Activated CD8-positive, alpha-beta memory T cell treated with anti-CD3 and anti-CD28 coated beads, Interleukin-2, amount 50 U/mL, for 1 hour (primary cell): ENCODE results near the gene ZNF519.

Experiments
- DNase-seq: peaks from one replicate; pipeline ENCODE4 v3.0.0-alpha.2; 2020; ENCODE audit errors: extremely low read depth

ZNF519 gene

GRCh38 chr18:14098428-14098827 is 33.8 kb downstream of the ZNF519 start:
- DNase-seq = no peak

GRCh38 chr18:14097761-14098160 is 34.5 kb downstream of the ZNF519 start:
- DNase-seq = no peak

- no peak for DNase-seq
Observed at GRCh38 chr18:14093307-14093915, 38.8 kb downstream of the ZNF519 start.

GRCh38 chr18:14092625-14093306 is 39.5 kb downstream of the ZNF519 start:
- no peak for DNase-seq

GRCh38 chr18:14089781-14090180 is 42.5 kb downstream of the ZNF519 start:
- DNase-seq = no peak

GRCh38 chr18:14089191-14089590 is 43.0 kb downstream of the ZNF519 start:
- no peak for DNase-seq

GRCh38 chr18:14086458-14087231 is 45.6 kb downstream of the ZNF519 start:
- no peak for DNase-seq

GRCh38 chr18:14085770-14086457 is 46.3 kb downstream of the ZNF519 start:
- no peak for DNase-seq

- no peak for DNase-seq
Observed at GRCh38 chr18:14075196-14075595, 57.0 kb downstream of the ZNF519 start.

- DNase-seq = no peak
Observed at GRCh38 chr18:14074187-14074586, 58.0 kb downstream of the ZNF519 start.

- DNase-seq = no peak
Observed at GRCh38 chr18:14053661-14054060, 78.6 kb downstream of the ZNF519 start.
